Activated CD4-positive, alpha-beta T cell treated with anti-CD3 and anti-CD28 coated beads for 48 hours (primary cell): Measurements from ENCODE around the gene TSPAN1.

ENCODE experiments used
- DNase-seq: peaks from one replicate; pipeline ENCODE4 v3.0.0-alpha.2; 2020

Gene TSPAN1

GRCh38 chr1:46166521-46167462 is 8.1 kb upstream of the TSPAN1 start:
- peak; percentile 49 for DNase-seq

GRCh38 chr1:46168477-46168876 is 6.4 kb upstream of the TSPAN1 start:
- no peak for DNase-seq

GRCh38 chr1:46169811-46170454 is 5.0 kb upstream of the TSPAN1 start:
- no peak for DNase-seq

- DNase-seq: no peak
Measured at GRCh38 chr1:46171351-46171750, 3.5 kb upstream of the TSPAN1 start.

GRCh38 chr1:46171871-46172270 is 3.0 kb upstream of the TSPAN1 start:
- no peak for DNase-seq

- DNase-seq: no peak
Measured at GRCh38 chr1:46172321-46172720, 2.6 kb upstream of the TSPAN1 start.

- DNase-seq: no peak
Measured at GRCh38 chr1:46173361-46173856, 1.5 kb upstream of the TSPAN1 start.

DNA sequence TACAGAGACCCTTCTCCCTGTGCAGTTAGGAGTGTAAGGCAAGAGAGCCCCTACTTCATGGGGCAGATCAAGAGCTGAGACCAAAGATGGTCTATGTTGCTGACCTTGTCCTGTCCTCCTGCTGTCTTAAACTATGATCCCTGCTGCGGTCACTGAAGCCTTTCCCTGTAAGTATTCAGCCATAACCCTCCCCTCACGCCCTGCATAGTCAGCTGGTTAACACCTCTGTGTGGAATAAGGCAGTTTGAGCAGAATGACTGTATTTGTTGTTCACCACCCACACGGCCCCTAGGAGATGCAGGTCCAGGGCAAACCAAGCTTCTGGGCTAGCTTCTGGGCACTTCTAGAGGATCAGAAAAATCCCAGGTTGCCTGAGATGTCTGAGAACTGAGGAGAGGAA is 356 bp downstream of the TSPAN1 start:
- peak; percentile 17 for DNase-seq

GRCh38 chr1:46176211-46176865 is 1.5 kb downstream of the TSPAN1 start, which contains the start of gene P3R3URF:
TSS of gene P3R3URF (minus strand) at chr1:46176488. CDS start at chr1:46176471, 17 bp downstream.
- no peak for DNase-seq

GRCh38 chr1:46179138-46180081 is 4.5 kb downstream of the TSPAN1 start:
- peak; percentile 71 for DNase-seq

- DNase-seq: peak; percentile 20
Measured at GRCh38 chr1:46180082-46180616, 5.3 kb downstream of the TSPAN1 start.

DNA sequence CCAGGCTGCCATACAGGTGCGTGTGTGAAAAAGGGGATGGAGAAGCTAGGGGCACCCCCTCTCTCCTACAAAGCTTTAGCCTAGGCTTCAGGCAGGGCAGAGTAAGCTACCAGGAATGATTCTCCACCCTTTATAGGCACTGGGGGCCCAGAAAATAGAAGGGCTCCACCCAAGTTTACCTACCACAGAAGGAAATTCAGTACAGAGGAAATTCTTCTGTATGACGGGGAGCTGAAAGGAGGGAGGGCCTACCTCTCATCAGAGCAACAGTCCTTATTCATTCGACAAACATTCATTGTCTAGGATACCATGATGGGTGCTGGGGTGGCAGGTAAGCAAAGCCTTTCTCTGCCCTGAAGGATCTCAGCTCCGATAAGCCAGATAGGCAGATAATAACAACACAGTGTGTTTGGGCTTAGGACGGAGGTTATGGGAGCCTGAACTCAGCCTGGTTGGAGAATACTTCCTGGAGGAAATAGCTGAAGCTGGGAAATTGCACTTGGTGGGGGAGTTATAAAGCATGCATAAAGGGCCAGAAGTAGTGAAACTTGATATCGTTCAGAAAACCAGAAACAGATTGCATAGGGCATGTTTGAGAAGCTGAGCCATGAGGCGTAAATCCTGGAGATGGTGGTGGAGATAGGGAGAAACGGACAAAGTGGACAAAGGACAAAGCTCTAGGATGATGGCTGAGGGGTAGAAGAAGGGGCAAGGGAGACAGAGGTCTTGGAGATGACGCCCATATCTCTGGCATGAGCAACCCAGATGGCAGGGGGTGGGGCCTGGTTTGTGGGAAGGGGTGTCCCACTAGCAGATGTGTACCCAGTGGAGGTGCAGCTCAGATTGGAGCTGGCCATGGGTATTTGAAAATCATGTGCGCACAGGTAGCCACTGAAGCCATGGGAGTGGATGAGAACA is 6.7 kb downstream of the TSPAN1 start:
- DNase-seq: no peak

DNA sequence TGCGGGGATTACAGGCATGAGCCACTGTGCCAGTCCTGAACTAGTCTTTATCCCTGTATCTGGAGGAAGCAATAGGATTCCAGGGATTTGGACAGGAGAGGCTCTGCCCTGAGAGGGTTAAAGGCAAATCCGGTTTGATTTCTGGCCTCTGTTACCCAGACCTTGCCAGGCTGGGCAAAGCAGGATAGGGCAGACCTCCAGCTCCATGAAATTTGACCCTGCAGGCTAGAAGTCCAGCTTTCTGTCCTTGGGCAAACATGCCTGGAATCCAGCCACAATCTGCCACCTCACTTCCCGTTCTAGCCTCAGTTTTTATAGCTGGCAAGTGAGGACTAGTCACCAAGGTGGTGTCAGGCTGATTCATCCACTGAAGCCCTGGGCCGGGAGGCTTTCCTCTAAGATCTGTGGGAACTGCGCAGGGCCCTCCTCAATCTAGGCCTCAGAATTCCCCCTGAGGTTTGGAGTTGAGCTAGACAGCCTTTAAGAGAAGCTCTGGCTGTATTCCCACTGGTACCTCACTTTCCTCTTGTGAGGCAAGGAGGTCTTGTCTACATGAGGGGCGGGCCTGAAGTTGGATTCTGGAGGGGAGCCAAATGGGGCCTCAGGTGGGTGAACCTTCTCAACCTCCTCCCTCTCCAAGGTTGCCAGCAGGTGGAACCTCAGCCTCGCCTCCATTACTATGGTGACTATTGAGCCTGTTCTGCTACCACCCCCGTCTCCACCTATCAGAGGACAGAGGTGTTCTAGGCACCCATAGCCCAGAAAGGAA is 8.4 kb downstream of the TSPAN1 start:
- DNase-seq: no peak

GRCh38 chr1:46183926-46184557 is 9.2 kb downstream of the TSPAN1 start:
- no peak for DNase-seq

GRCh38 chr1:46184920-46185658 is 10.2 kb downstream of the TSPAN1 start:
- peak; percentile 79 for DNase-seq

DNA sequence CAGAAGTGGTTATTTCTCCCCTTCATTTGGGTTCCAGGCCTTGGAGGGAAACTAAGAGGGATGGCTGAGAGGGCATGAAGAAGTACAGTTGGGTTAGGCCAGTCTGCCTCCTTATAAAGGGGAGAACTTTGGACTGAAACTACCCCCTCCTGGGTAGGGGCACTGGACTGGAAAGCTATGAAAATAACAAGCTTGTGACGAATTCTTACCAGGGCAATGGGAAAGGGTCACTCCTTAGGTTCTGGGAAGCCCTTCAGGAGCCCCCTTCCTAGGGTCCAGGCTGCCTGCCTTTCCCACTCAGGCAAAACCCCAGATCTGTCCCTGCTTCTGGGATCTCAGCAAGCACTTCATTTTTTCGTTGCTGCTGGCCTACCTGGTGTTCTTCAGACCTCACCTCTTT is 11.2 kb downstream of the TSPAN1 start:
- DNase-seq: no peak

GRCh38 chr1:46187106-46187869 is 12.4 kb downstream of the TSPAN1 start:
- DNase-seq: no peak
